ENCODE measurements around the gene SGF29.

DNA sequence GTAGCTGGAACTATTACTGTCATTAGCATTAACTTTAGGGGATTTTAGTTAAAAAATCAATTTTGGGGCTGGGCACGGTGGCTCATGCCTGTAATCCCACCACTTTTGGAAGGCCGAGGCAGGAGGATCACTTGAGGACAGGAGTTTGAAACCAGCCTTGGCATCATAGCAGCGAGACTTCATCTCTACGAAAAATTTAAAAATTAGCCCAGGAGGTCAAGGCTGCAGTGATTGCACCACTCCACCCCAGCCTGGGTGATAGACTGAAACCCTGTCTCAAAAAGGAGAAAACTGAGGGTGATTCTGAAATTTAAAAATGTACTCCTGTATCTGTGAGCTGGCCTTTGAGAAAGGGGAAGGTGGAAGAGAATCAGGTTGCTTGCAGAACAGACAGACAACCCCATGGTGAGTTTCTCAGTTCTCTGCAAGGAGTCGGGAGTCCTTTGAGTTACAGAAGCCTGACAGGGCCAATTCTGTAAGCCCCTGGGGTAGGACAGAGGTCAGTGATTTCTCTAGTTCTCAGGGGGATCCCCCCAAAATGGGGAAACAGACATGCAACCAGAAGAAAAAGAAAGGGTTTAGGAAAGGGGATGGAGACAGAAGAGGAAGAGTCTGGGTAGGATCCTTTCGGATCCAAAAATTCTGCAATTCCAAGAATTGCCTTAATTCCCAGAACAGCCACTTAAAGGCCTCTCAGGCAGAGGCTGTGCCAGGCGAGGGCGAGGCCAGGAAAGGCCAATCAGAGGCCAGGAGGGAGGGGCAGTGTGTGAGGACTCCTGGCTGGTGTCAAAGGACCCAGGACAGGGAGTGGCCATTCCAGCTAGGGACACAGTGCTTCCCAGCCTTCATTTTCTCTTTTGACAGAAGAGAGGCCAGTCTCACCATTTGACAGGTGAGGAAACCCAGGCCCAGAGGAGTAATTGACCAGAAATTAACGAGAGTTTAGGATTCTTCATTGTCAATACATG lies 21.7 kb upstream of the SGF29 start:
- TF ChIP-seq, protein P1, sequence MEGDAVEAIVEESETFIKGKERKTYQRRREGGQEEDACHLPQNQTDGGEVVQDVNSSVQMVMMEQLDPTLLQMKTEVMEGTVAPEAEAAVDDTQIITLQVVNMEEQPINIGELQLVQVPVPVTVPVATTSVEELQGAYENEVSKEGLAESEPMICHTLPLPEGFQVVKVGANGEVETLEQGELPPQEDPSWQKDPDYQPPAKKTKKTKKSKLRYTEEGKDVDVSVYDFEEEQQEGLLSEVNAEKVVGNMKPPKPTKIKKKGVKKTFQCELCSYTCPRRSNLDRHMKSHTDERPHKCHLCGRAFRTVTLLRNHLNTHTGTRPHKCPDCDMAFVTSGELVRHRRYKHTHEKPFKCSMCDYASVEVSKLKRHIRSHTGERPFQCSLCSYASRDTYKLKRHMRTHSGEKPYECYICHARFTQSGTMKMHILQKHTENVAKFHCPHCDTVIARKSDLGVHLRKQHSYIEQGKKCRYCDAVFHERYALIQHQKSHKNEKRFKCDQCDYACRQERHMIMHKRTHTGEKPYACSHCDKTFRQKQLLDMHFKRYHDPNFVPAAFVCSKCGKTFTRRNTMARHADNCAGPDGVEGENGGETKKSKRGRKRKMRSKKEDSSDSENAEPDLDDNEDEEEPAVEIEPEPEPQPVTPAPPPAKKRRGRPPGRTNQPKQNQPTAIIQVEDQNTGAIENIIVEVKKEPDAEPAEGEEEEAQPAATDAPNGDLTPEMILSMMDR (IDR thresholded peaks at IDR 0.05; ENCODE audit: low read length) = no peak
- TF ChIP-seq EZH2 (optimal IDR thresholded peaks at IDR 0.05; ENCODE audit: low read depth, low read length) (no peak), EZH2phosphoT487 (IDR thresholded peaks at IDR 0.05; ENCODE audit: low read length) (no peak)
